COLO668 (cell line): ENCODE data around the gene NEK8.
A peak's percentile ranks its signal among the peaks of the same experiment; 100 is the strongest.
"Not testable (repeated sequence)": the region's sequence is repeated elsewhere in the genome, so short reads cannot be mapped to it uniquely, and the experiment has no call there.

ENCODE experiments used
- DNase-seq: peaks from one replicate; lab custom pipeline; 2025; ENCODE audit not compliant: unreplicated experiment; lab: John Stamatoyannopoulos, UW

NEK8 gene

GRCh38 chr17:28760601-28761562, 32.3 kb downstream of the NEK8 start:
- DNase-seq: peak; percentile 4

GRCh38 chr17:28763137-28763799, 34.7 kb downstream of the NEK8 start:
- no peak for DNase-seq

GRCh38 chr17:28763804-28764266, 35.2 kb downstream of the NEK8 start:
- DNase-seq: peak; percentile 45

- DNase-seq: no peak
Observed at GRCh38 chr17:28765038-28765437, 36.5 kb downstream of the NEK8 start.

- DNase-seq: no peak
Observed at GRCh38 chr17:28773736-28774135, 45.1 kb downstream of the NEK8 start.

- DNase-seq: no peak
Observed at GRCh38 chr17:28774206-28774605, 45.6 kb downstream of the NEK8 start.

GRCh38 chr17:28777178-28777577, 48.6 kb downstream of the NEK8 start:
- no peak for DNase-seq

GRCh38 chr17:28779601-28780000, 51.0 kb downstream of the NEK8 start:
- DNase-seq: not testable (repeated sequence)

- no peak for DNase-seq
Observed at GRCh38 chr17:28783161-28783560, 54.6 kb downstream of the NEK8 start.

- DNase-seq: no peak
Observed at GRCh38 chr17:28788100-28788499, 59.5 kb downstream of the NEK8 start.
